Measurements from ENCODE around the gene GRIK4.

- TF ChIP-seq, protein P1, sequence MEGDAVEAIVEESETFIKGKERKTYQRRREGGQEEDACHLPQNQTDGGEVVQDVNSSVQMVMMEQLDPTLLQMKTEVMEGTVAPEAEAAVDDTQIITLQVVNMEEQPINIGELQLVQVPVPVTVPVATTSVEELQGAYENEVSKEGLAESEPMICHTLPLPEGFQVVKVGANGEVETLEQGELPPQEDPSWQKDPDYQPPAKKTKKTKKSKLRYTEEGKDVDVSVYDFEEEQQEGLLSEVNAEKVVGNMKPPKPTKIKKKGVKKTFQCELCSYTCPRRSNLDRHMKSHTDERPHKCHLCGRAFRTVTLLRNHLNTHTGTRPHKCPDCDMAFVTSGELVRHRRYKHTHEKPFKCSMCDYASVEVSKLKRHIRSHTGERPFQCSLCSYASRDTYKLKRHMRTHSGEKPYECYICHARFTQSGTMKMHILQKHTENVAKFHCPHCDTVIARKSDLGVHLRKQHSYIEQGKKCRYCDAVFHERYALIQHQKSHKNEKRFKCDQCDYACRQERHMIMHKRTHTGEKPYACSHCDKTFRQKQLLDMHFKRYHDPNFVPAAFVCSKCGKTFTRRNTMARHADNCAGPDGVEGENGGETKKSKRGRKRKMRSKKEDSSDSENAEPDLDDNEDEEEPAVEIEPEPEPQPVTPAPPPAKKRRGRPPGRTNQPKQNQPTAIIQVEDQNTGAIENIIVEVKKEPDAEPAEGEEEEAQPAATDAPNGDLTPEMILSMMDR (IDR thresholded peaks at IDR 0.05) = no peak
- TF ChIP-seq POLR2A (IDR thresholded peaks at IDR 0.05) = no peak
Measured at GRCh38 chr11:120707663-120708062, 196.1 kb downstream of the GRIK4 start.
